CD4-positive, alpha-beta T cell treated with Interleukin-6 at 100 ng/mL for 8 hours (primary cell): Measurements from ENCODE around the gene CGB3.
A peak's percentile ranks its signal among the peaks of the same experiment; 100 is the strongest.

Experiments used
- DNase-seq: peaks from one replicate; pipeline ENCODE4 v3.0.0-alpha.2; 2020; ENCODE audit warnings: mixed read lengths, low spot score

Gene CGB3

GRCh38 chr19:49016067-49016839 lies 7.9 kb downstream of the CGB3 start:
- no peak for DNase-seq

- no peak for DNase-seq
Observed at GRCh38 chr19:49014870-49015255, 9.3 kb downstream of the CGB3 start.

- no peak for DNase-seq
Observed at GRCh38 chr19:49014123-49014869, 9.8 kb downstream of the CGB3 start.

- DNase-seq: no peak
Observed at GRCh38 chr19:49011194-49011593, 12.9 kb downstream of the CGB3 start.

- no peak for DNase-seq
Observed at GRCh38 chr19:49010453-49010852, 13.7 kb downstream of the CGB3 start.

GRCh38 chr19:49009828-49010227 lies 14.3 kb downstream of the CGB3 start:
- no peak for DNase-seq

GRCh38 chr19:49006905-49007304 lies 17.2 kb downstream of the CGB3 start:
- DNase-seq: no peak

- DNase-seq: no peak
Observed at GRCh38 chr19:49004964-49005614, 19.0 kb downstream of the CGB3 start.

GRCh38 chr19:49004133-49004532 lies 20.0 kb downstream of the CGB3 start:
- no peak for DNase-seq

- peak; percentile 60 for DNase-seq
Observed at GRCh38 chr19:48999481-49000325, 24.4 kb downstream of the CGB3 start.

GRCh38 chr19:48997972-48998371 lies 26.2 kb downstream of the CGB3 start:
- DNase-seq: peak; percentile 19

GRCh38 chr19:48994035-48994386 lies 30.1 kb downstream of the CGB3 start:
- DNase-seq: no peak

- DNase-seq: peak; percentile 99
Observed at GRCh38 chr19:48993175-48994034, 30.7 kb downstream of the CGB3 start, which contains the start of the genes GYS1 and RUVBL2. TSS of gene GYS1 (minus strand) at chr19:48993309. CDS start at chr19:48993112, 197 bp downstream. TSS of gene RUVBL2 (plus strand) at chr19:48993887. CDS start at chr19:48993912, 25 bp downstream.

- no peak for DNase-seq
Observed at GRCh38 chr19:48992581-48993174, 31.5 kb downstream of the CGB3 start.

GRCh38 chr19:48991873-48992580 lies 32.1 kb downstream of the CGB3 start:
- no peak for DNase-seq

GRCh38 chr19:48991011-48991609 lies 33.0 kb downstream of the CGB3 start:
- DNase-seq: no peak

GRCh38 chr19:48990400-48990799 lies 33.7 kb downstream of the CGB3 start:
- DNase-seq: no peak

GRCh38 chr19:48989701-48990291 lies 34.3 kb downstream of the CGB3 start:
- no peak for DNase-seq

- DNase-seq: no peak
Observed at GRCh38 chr19:48988860-48989259, 35.3 kb downstream of the CGB3 start.
